GM23248 (cell line): ENCODE results near the gene ROR1.

Experiments
- EZH2 ChIP-seq: fragments of 200-600 bp; sonication (generic); IDR thresholded peaks from 2 replicates; pipeline ENCODE4 v1.6.1; 2018; ENCODE audit warnings: antibody characterized with exemption, mild to moderate bottlenecking; ENCODE audit not compliant: insufficient read depth, poor library complexity, severe bottlenecking
- EZH2phosphoT487 ChIP-seq: fragments of 200-600 bp; sonication (generic); IDR thresholded peaks from 2 replicates; pipeline ENCODE4 v1.6.1; 2018; ENCODE audit warnings: antibody characterized with exemption, moderate library complexity, mild to moderate bottlenecking, low read depth; ENCODE audit not compliant: insufficient read depth

DNA sequence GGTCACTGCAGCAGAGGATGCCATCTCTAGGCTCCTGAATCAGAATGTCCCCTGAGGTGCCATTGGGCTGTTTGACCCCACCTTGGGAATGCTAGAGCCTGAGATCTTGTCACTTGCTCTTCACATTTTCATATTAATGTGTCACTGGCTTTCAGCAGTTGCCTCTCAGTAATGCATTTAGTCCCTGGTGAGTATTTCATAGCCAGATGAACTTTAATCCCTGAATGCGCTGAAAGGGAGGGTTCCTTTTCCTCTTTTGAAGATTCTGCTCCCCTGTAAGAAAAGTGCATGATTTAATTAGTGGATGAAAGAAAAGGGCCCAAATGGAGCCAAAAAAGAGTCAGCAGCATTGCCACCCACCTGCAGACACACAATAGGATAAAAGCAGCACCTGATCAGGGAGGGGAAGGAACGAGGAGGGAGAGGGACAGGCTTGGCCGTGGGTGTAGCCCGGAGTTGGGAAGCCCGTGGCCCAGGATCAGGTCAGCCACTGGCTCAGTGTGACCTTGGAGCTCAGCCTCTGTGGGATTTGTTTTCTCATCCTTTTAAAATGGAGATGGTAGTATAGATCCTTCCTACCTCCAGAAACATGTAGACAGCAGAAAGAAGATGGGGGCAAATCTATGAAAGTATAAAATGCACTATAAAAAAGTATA is 31.1 kb downstream of the ROR1 start:
- TF ChIP-seq EZH2phosphoT487 = no peak
- no peak for TF ChIP-seq EZH2
